Endodermal cell (in vitro differentiated cells): Measurements from ENCODE around the gene CHD9NB. TPM values are rescaled to one million over a fixed set of nuclear protein-coding genes. Genes with fewer than 3 reads are reported as not detected.

Source experiments
- DNase-seq: peaks from one replicate; pipeline ENCODE4 v3.0.0-alpha.2; 2017
- H3K27ac ChIP-seq: 2 replicates; pipeline ENCODE4 v1.5.1; 2013; ENCODE audit warnings: mild to moderate bottlenecking, low read depth, low read length, moderate library complexity
- H3K27me3 ChIP-seq: 2 replicates; pipeline ENCODE4 v1.6.1; 2013; ENCODE audit warnings: mild to moderate bottlenecking, low read length, moderate library complexity; ENCODE audit not compliant: insufficient read depth, control insufficient read depth, poor library complexity, severe bottlenecking
- H3K36me3 ChIP-seq: 2 replicates; pipeline ENCODE4 v1.7.0; 2013; ENCODE audit warnings: mild to moderate bottlenecking, low read length, moderate library complexity; ENCODE audit not compliant: control insufficient read depth, insufficient read depth
- H3K4me1 ChIP-seq: one replicate; pipeline ENCODE4 v1.7.0; 2013; ENCODE audit warnings: low read length; ENCODE audit not compliant: control insufficient read depth, insufficient read depth
- H3K4me3 ChIP-seq: 2 replicates; pipeline ENCODE4 v1.5.1; 2013; ENCODE audit warnings: mild to moderate bottlenecking, low read length, moderate library complexity
- H3K9ac ChIP-seq: 2 replicates; pipeline ENCODE4 v1.6.1; 2013; ENCODE audit warnings: mild to moderate bottlenecking, low read length, moderate library complexity; ENCODE audit not compliant: poor library complexity, severe bottlenecking; ENCODE audit errors: extremely low read depth
- H3K9me3 ChIP-seq: 2 replicates; pipeline ENCODE4 v1.6.1; 2013; ENCODE audit warnings: mild to moderate bottlenecking, low read length, moderate library complexity; ENCODE audit not compliant: control insufficient read depth
- H3K27ac Mint-ChIP-seq: 2 replicates; pipeline ENCODE4 v1.8.0; 2020; ENCODE audit warnings: mixed read lengths
- H3K27me3 Mint-ChIP-seq: 2 replicates; pipeline ENCODE4 v1.8.0; 2021; ENCODE audit warnings: mild to moderate bottlenecking, mixed read lengths; ENCODE audit not compliant: insufficient read depth
- H3K36me3 Mint-ChIP-seq: 2 replicates; pipeline ENCODE4 v1.8.0; 2020; ENCODE audit warnings: low read depth, mixed read lengths
- H3K4me1 Mint-ChIP-seq: 2 replicates; pipeline ENCODE4 v1.8.0; 2020; ENCODE audit warnings: mixed read lengths
- H3K4me3 Mint-ChIP-seq: 2 replicates; pipeline ENCODE4 v1.8.0; 2020; ENCODE audit warnings: mild to moderate bottlenecking, moderate library complexity, mixed read lengths
- H3K9me3 Mint-ChIP-seq: 2 replicates; pipeline ENCODE4 v1.8.0; 2020; ENCODE audit warnings: mild to moderate bottlenecking, mixed read lengths
- CTCF ChIP-seq: fragments of 200-600 bp; sonication (generic); conservative IDR thresholded peaks from 2 replicates; pipeline ENCODE4 v1.5.0; 2021; ENCODE audit warnings: antibody characterized with exemption, mild to moderate bottlenecking
- WGBS, 2 experiments: methylation state at CpG; one replicate each; pipeline versions ENCODE4 v1.1.5 to v1.1.7; 2013; ENCODE audit warnings: missing lambda C conversion rate in 2 of 2, mixed read lengths in 1 of 2; ENCODE audit not compliant: insufficient coverage in 1 of 2, insufficient read length in 1 of 2; 5-methylcytosine and 5-hydroxymethylcytosine counted together
- total RNA-seq, 2 donors: library from RNA; stranded (reverse); fragmentation: NEBNext Ultra II Directional in 1 of 2; extraction: Animal tissue kit (Norgen Biotek cat#: 25700) in 1 of 2; gene quantifications; 2 replicates in 1 of 2; 3 replicates in 1 of 2; pipeline ENCODE4 v1.2.1, GENCODE V29; 2021

CHD9NB gene
- total RNA-seq, 2 donors from 2014 or later = 13.1 to 14.9 TPM

- no peak overlapping the region for H3K4me3 ChIP-seq
- Mint-ChIP-seq H3K27me3 (no peaks in the 10 kb centered on the region), H3K9me3 (no peaks in the 10 kb centered on the region), H3K27ac (no peak overlapping the region), H3K4me1 (no peaks in the 10 kb centered on the region), H3K36me3 (no peaks in the 10 kb centered on the region), H3K4me3 (no peak overlapping the region)
- TF ChIP-seq CTCF = peak; percentile 89
- no peaks in the 10 kb centered on the region for H3K36me3 ChIP-seq
- H3K9ac ChIP-seq = no peak overlapping the region
- no peaks in the 10 kb centered on the region for H3K9me3 ChIP-seq
- H3K27me3 ChIP-seq = no peaks in the 10 kb centered on the region
- no peak overlapping the region for H3K27ac ChIP-seq
- DNase-seq = peak; percentile 77
- WGBS, 2 experiments = 0 to 10% methylated on average over 3 to 5 of the region's 5 CpGs
- no peaks in the 10 kb centered on the region for H3K4me1 ChIP-seq
Measured at GRCh38 chr16:53022374-53022773, 30.3 kb downstream of the CHD9NB start.

- Histone ChIP-seq H3K27me3 (no peaks in the 10 kb centered on the region), H3K9me3 (no peaks in the 10 kb centered on the region), H3K36me3 (no peaks in the 10 kb centered on the region), H3K27ac (no peak overlapping the region), H3K9ac (no peak overlapping the region), H3K4me3 (no peak overlapping the region), H3K4me1 (no peaks in the 10 kb centered on the region)
- no peak for DNase-seq
- no peak for TF ChIP-seq CTCF
- no peaks in the 10 kb centered on the region for H3K4me1 Mint-ChIP-seq
- H3K27me3 Mint-ChIP-seq = no peaks in the 10 kb centered on the region
- 77 to 86% methylated on average over 1 to 2 of the region's 2 CpGs for WGBS, 2 experiments
- no peak overlapping the region for H3K4me3 Mint-ChIP-seq
- H3K9me3 Mint-ChIP-seq = no peaks in the 10 kb centered on the region
- no peaks in the 10 kb centered on the region for H3K36me3 Mint-ChIP-seq
- no peak overlapping the region for H3K27ac Mint-ChIP-seq
Measured at GRCh38 chr16:53018834-53019416, 33.8 kb downstream of the CHD9NB start.

GRCh38 chr16:53014287-53014686 is 38.4 kb downstream of the CHD9NB start:
- no peak for DNase-seq
- H3K4me3 Mint-ChIP-seq = no peak overlapping the region

More at GRCh38 chr16:53014287-53014686, 38.4 kb downstream of the CHD9NB start:
- Histone ChIP-seq H3K36me3 (no peaks in the 10 kb centered on the region), H3K27me3 (no peaks in the 10 kb centered on the region), H3K9ac (no peak overlapping the region), H3K27ac (no peak overlapping the region), H3K4me3 (no peak overlapping the region), H3K4me1 (no peaks in the 10 kb centered on the region), H3K9me3 (no peaks in the 10 kb centered on the region)
- Mint-ChIP-seq H3K27me3 (no peaks in the 10 kb centered on the region), H3K4me1 (no peaks in the 10 kb centered on the region), H3K36me3 (no peaks in the 10 kb centered on the region), H3K27ac (no peak overlapping the region), H3K9me3 (no peaks in the 10 kb centered on the region)
- WGBS, 2 experiments = 78 to 89% methylated on average over 3 to 4 of the region's 4 CpGs
- peak; percentile 37 for TF ChIP-seq CTCF
